NB4 (cell line): ENCODE data around the gene ACVR1.

Source experiments
- MYC ChIP-seq: IDR thresholded peaks from 2 replicates; pipeline ENCODE4 v1.6.1; 2011; ENCODE audit warnings: low read depth, low read length
- POLR2A ChIP-seq: IDR thresholded peaks from 2 replicates; pipeline ENCODE4 v1.6.1; 2011; ENCODE audit warnings: mild to moderate bottlenecking; ENCODE audit not compliant: insufficient read length; ENCODE audit errors: extremely low read depth
- TF ChIP-seq, protein P1 (sequence below): IDR thresholded peaks from one replicate; pipeline ENCODE4 v1.5.1; 2012; ENCODE audit warnings: low read depth, low read length

DNA sequence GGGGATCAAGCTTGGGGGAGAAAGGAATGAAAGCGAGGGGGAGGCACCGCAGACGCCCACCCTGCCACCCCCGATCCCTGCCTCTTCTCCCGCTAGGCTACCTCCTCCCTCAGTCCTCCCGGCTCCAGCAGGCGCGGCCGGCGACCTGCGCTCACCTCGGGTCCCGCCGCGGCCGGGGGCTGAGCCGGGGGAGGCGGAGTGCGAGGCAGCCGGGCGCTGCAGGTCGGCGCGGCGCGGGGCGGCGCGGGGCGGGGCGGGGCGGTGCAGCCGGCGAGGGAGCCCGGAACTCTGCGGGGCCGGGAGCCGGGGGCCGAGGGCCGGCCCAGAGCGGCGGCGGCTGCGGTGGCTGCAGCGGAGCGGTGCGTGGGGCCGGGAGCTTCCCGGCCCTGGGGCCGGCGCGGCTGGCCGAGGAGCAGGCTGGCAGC, 477 bp downstream of the ACVR1 start:
- TF ChIP-seq, protein P1, sequence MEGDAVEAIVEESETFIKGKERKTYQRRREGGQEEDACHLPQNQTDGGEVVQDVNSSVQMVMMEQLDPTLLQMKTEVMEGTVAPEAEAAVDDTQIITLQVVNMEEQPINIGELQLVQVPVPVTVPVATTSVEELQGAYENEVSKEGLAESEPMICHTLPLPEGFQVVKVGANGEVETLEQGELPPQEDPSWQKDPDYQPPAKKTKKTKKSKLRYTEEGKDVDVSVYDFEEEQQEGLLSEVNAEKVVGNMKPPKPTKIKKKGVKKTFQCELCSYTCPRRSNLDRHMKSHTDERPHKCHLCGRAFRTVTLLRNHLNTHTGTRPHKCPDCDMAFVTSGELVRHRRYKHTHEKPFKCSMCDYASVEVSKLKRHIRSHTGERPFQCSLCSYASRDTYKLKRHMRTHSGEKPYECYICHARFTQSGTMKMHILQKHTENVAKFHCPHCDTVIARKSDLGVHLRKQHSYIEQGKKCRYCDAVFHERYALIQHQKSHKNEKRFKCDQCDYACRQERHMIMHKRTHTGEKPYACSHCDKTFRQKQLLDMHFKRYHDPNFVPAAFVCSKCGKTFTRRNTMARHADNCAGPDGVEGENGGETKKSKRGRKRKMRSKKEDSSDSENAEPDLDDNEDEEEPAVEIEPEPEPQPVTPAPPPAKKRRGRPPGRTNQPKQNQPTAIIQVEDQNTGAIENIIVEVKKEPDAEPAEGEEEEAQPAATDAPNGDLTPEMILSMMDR = no peak
- no peak for TF ChIP-seq MYC
- no peak for TF ChIP-seq POLR2A
